Measurements from ENCODE around the gene DCDC2B. TPM values are rescaled to one million over a fixed set of nuclear protein-coding genes. Genes with fewer than 3 reads are reported as not detected.

DCDC2B gene
- total and polyA plus RNA-seq, 2 of the 13 experiments (the other 11 are each of a cell fraction or from before 2014, with no cell fraction given) = not detected

GRCh38 chr1:32205401-32206370, 3.2 kb upstream of the DCDC2B start, which contains the start of gene IQCC (continued):
- no peak; the same call in 1 of the 2 replicates for TF ChIP-seq NR0B2 (CRISPR knock-in tag; IDR thresholded peaks at IDR 0.05)
- TF ChIP-seq RARG (CRISPR knock-in tag; IDR thresholded peaks at IDR 0.05; ENCODE audit: low read depth) = no peak
- peak; percentile 71 for TF ChIP-seq ATF2 (CRISPR knock-in tag; IDR thresholded peaks at IDR 0.05)
- no peak for TF ChIP-seq REST (IDR thresholded peaks at IDR 0.05; ENCODE audit: borderline replicate concordance in 1 of 2, low read depth in 1 of 2, low read length in 2 of 2)
- no peak for TF ChIP-seq ARID2 (CRISPR knock-in tag; IDR thresholded peaks at IDR 0.05; ENCODE audit: borderline replicate concordance)
- TF ChIP-seq, protein P1, sequence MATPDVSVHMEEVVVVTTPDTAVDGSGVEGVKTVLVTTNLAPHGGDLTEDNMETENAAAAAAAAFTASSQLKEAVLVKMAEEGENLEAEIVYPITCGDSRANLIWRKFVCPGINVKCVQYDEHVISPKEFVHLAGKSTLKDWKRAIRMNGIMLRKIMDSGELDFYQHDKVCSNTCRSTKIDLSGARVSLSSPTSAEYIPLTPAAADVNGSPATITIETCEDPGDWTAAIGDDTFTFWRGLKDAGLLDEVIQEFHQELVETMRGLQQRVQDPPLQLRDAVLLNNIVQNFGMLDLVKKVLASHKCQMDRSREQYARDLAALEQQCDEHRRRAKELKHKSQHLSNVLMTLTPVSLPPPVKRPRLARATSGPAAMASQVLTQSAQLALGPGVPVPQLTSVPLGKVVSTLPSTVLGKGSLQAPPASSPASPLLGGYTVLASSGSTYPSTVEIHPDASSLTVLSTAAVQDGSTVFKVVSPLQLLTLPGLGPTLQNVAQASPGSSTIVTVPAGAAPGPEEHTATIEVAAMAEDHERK (CRISPR knock-in tag; IDR thresholded peaks at IDR 0.05; ENCODE audit: low read depth) = no peak
- TF ChIP-seq, protein P2, sequence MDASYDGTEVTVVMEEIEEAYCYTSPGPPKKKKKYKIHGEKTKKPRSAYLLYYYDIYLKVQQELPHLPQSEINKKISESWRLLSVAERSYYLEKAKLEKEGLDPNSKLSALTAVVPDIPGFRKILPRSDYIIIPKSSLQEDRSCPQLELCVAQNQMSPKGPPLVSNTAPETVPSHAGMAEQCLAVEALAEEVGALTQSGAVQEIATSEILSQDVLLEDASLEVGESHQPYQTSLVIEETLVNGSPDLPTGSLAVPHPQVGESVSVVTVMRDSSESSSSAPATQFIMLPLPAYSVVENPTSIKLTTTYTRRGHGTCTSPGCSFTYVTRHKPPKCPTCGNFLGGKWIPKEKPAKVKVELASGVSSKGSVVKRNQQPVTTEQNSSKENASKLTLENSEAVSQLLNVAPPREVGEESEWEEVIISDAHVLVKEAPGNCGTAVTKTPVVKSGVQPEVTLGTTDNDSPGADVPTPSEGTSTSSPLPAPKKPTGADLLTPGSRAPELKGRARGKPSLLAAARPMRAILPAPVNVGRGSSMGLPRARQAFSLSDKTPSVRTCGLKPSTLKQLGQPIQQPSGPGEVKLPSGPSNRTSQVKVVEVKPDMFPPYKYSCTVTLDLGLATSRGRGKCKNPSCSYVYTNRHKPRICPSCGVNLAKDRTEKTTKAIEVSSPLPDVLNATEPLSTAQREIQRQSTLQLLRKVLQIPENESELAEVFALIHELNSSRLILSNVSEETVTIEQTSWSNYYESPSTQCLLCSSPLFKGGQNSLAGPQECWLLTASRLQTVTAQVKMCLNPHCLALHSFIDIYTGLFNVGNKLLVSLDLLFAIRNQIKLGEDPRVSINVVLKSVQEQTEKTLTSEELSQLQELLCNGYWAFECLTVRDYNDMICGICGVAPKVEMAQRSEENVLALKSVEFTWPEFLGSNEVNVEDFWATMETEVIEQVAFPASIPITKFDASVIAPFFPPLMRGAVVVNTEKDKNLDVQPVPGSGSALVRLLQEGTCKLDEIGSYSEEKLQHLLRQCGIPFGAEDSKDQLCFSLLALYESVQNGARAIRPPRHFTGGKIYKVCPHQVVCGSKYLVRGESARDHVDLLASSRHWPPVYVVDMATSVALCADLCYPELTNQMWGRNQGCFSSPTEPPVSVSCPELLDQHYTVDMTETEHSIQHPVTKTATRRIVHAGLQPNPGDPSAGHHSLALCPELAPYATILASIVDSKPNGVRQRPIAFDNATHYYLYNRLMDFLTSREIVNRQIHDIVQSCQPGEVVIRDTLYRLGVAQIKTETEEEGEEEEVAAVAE (CRISPR knock-in tag; IDR thresholded peaks at IDR 0.05; ENCODE audit: borderline replicate concordance) = no peak
- no peak for TF ChIP-seq FOXJ3 (CRISPR knock-in tag; IDR thresholded peaks at IDR 0.05; ENCODE audit: borderline replicate concordance)
- no peak for TF ChIP-seq ZKSCAN1 (IDR thresholded peaks at IDR 0.05; ENCODE audit: low read length)
- no peak for TF ChIP-seq ZSCAN20 (CRISPR knock-in tag; IDR thresholded peaks at IDR 0.05; ENCODE audit: borderline replicate concordance)
- TF ChIP-seq, protein P3, sequence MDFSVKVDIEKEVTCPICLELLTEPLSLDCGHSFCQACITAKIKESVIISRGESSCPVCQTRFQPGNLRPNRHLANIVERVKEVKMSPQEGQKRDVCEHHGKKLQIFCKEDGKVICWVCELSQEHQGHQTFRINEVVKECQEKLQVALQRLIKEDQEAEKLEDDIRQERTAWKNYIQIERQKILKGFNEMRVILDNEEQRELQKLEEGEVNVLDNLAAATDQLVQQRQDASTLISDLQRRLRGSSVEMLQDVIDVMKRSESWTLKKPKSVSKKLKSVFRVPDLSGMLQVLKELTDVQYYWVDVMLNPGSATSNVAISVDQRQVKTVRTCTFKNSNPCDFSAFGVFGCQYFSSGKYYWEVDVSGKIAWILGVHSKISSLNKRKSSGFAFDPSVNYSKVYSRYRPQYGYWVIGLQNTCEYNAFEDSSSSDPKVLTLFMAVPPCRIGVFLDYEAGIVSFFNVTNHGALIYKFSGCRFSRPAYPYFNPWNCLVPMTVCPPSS (IDR thresholded peaks at IDR 0.05) = no peak
